ENCODE measurements around the gene TRIM6. TPM values are rescaled to one million over a fixed set of nuclear protein-coding genes. Genes with fewer than 3 reads are reported as not detected.

The TRIM6 gene
- total and polyA plus RNA-seq, 2 donors (not counting 3 experiments of a cell fraction or from before 2014, with no cell fraction given): 3.9 to 5.6 TPM

DNA sequence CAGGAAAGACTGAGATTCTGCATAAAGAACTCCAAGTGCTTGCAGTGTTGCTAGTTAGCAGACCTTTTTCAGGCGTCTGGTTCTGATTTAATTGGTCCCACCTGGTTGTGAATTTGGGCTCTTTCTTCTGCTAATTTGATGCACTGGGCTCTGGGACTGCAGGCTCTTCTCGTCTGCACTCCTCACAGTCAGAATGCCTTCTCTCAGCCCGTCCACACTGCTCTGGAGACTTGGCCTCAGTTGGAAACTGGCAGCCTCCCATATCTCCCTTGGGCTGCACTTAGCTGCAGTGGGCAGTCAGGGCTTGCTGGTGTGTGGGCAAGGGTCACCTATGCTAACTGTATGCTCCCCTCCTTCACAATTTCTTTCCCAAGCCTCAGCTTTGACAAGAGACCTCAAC is 1.5 kb downstream of the TRIM6 start:
- H3K9me3 ChIP-seq (replicated peaks; ENCODE audit: control insufficient read depth, insufficient read depth, low read length): no peaks in the 10 kb centered on the region
- dilution Hi-C loops (cut with MboI; ENCODE audit: extremely low pct_ligation_motif_present, low sequenced_read_pairs) (no loop called here), intact Hi-C loops (cut with micrococcal nuclease) (loop anchor here (10.0 kb wide), 1 partner anchor 637 kb away; the partner anchor contains the start of genes CNGA4 and FHIP1B)
- H3K4me2 ChIP-seq (ENCODE audit: insufficient read depth, low read length): no peak overlapping the region
- no TSS peak for BruUV-seq (replicated peaks)
- H3K9me1 ChIP-seq (replicated peaks; ENCODE audit: control insufficient read depth, extremely low read depth, insufficient read depth, low read length): no peaks in the 10 kb centered on the region
- no peak overlapping the region for H3K27ac ChIP-seq (ENCODE audit: insufficient read depth, low read depth, low read length)
- no peaks in the 10 kb centered on the region for H3K79me2 ChIP-seq (ENCODE audit: control insufficient read depth, insufficient read depth, low read length)
- POLR2A ChIA-PET: no interaction called here
- FAIRE-seq (no peak), DNase-seq (ENCODE audit: low read depth, low spot score) (no peak)
- peaks cover 9% of the 10 kb centered on the region for H3K4me1 ChIP-seq (ENCODE audit: control insufficient read depth, extremely low read depth, insufficient read depth, low read length)
- no peak overlapping the region for H3K9ac ChIP-seq (replicated peaks; ENCODE audit: extremely low read depth, insufficient read depth, low read length)
- CTCF ChIA-PET: interaction anchor here (0.8 kb wide), 1 partner anchor 23 kb away, joined by 3 read pairs; no protein-coding TSS in a partner anchor
- TF ChIP-seq MYC (IDR thresholded peaks at IDR 0.05; ENCODE audit: low read depth, low read length): no peak
- TF ChIP-seq JUN (IDR thresholded peaks at IDR 0.05; ENCODE audit: borderline replicate concordance, insufficient read depth, insufficient read length, low read depth): no peak
- TF ChIP-seq, protein P1, sequence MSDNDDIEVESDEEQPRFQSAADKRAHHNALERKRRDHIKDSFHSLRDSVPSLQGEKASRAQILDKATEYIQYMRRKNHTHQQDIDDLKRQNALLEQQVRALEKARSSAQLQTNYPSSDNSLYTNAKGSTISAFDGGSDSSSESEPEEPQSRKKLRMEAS (IDR thresholded peaks at IDR 0.05; ENCODE audit: insufficient read depth, insufficient read length): no peak
- no peak for TF ChIP-seq GATA2 (IDR thresholded peaks at IDR 0.05; ENCODE audit: insufficient read depth, insufficient read length, low read depth, low read length)
- no peak for TF ChIP-seq POLR2AphosphoS5 (IDR thresholded peaks at IDR 0.05; ENCODE audit: insufficient read depth, low read depth, low read length)
- TF ChIP-seq POLR2A (IDR thresholded peaks at IDR 0.05; ENCODE audit: low read depth, low read length): no peak
- no peak for TF ChIP-seq EZH2 (IDR thresholded peaks at IDR 0.05; ENCODE audit: borderline replicate concordance, low read depth, low read length, severe bottlenecking)
- TF ChIP-seq FOS (IDR thresholded peaks at IDR 0.05; ENCODE audit: borderline replicate concordance, insufficient read depth, low read length): no peak
- TF ChIP-seq, protein P2, sequence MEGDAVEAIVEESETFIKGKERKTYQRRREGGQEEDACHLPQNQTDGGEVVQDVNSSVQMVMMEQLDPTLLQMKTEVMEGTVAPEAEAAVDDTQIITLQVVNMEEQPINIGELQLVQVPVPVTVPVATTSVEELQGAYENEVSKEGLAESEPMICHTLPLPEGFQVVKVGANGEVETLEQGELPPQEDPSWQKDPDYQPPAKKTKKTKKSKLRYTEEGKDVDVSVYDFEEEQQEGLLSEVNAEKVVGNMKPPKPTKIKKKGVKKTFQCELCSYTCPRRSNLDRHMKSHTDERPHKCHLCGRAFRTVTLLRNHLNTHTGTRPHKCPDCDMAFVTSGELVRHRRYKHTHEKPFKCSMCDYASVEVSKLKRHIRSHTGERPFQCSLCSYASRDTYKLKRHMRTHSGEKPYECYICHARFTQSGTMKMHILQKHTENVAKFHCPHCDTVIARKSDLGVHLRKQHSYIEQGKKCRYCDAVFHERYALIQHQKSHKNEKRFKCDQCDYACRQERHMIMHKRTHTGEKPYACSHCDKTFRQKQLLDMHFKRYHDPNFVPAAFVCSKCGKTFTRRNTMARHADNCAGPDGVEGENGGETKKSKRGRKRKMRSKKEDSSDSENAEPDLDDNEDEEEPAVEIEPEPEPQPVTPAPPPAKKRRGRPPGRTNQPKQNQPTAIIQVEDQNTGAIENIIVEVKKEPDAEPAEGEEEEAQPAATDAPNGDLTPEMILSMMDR (IDR thresholded peaks at IDR 0.05; ENCODE audit: extremely low read depth in 1 of 2, insufficient read depth in 1 of 2, low read depth in 1 of 2, low read length in 2 of 2): no peak
- H4K20me1 ChIP-seq (replicated peaks; ENCODE audit: control insufficient read depth, extremely low read depth, insufficient read depth, low read length): no peaks in the 10 kb centered on the region
- no peak overlapping the region for H3K4me3 ChIP-seq (replicated peaks in 1 of 3; ENCODE audit: insufficient read depth in 1 of 3, low read depth in 1 of 3, low read length in 3 of 3)
- no peak overlapping the region for H2AFZ ChIP-seq (ENCODE audit: low read depth, low read length)
- H3K36me3 ChIP-seq (ENCODE audit: control insufficient read depth in 2 of 2, extremely low read depth in 1 of 2, insufficient read depth in 2 of 2, low read length in 2 of 2): no peaks in the 10 kb centered on the region
- no peaks in the 10 kb centered on the region for H3K27me3 ChIP-seq (ENCODE audit: control insufficient read depth in 2 of 2, insufficient read depth in 2 of 2, low read length in 2 of 2)

All from endothelial cell of umbilical vein (primary cell).